Spleen (tissue), 11 donors: ENCODE results near the gene MLLT10. TPM values are rescaled to one million over a fixed set of nuclear protein-coding genes. Genes with fewer than 3 reads are reported as not detected.

Source experiments
- DNase-seq: peaks from one replicate; pipeline ENCODE4 v3.0.0-alpha.2; 2020
- H3K27ac ChIP-seq, 8 donors: fragments of 200-600 bp; sonication (generic) in 7 of 8; 1 replicate in 4 of 8; 2 replicates in 4 of 8; pipeline versions ENCODE4 v1.5.0 to v1.8.0; 2016 to 2021; ENCODE audit warnings: inconsistent platforms in 4 of 8, mild to moderate bottlenecking in 4 of 8, moderate library complexity in 1 of 8
- H3K27me3 ChIP-seq, 7 donors: fragments of 200-600 bp; sonication (generic) in 6 of 7; replicated peaks in 1 of 7; 1 replicate in 4 of 7; 2 replicates in 3 of 7; pipeline versions ENCODE4 v1.5.0 to v1.8.0; 2016 to 2021; ENCODE audit warnings: inconsistent platforms in 3 of 7, mild to moderate bottlenecking in 1 of 7
- H3K36me3 ChIP-seq, 6 donors: fragments of 200-600 bp; sonication (generic) in 5 of 6; 1 replicate in 4 of 6; 2 replicates in 2 of 6; pipeline versions ENCODE4 v1.5.0 to v1.8.0; 2016 to 2021; ENCODE audit warnings: inconsistent platforms in 2 of 6
- H3K4me1 ChIP-seq, 6 donors: fragments of 200-600 bp; sonication (generic) in 5 of 6; 1 replicate in 3 of 6; 2 replicates in 3 of 6; pipeline versions ENCODE4 v1.5.0 to v1.8.0; 2016 to 2021; ENCODE audit warnings: inconsistent platforms in 3 of 6
- H3K4me3 ChIP-seq, 8 donors: fragments of 200-600 bp; sonication (generic) in 7 of 8; 1 replicate in 4 of 8; 2 replicates in 4 of 8; pipeline versions ENCODE4 v1.5.0 to v1.8.0; 2016 to 2021; ENCODE audit warnings: inconsistent platforms in 4 of 8, mild to moderate bottlenecking in 4 of 8, moderate library complexity in 2 of 8
- H3K9me3 ChIP-seq, 8 donors: fragments of 200-600 bp; sonication (generic) in 7 of 8; 1 replicate in 4 of 8; 2 replicates in 4 of 8; pipeline versions ENCODE4 v1.5.0 to v1.8.0; 2016 to 2021; ENCODE audit warnings: inconsistent platforms in 4 of 8
- CTCF ChIP-seq, 11 experiments: fragments of 200-600 bp in 7 of 11; fragments of 450-650 bp in 4 of 11; sonication (generic) in 4 of 11; IDR thresholded peaks in 8 of 11; conservative IDR thresholded peaks in 3 of 11; 1 replicate in 7 of 11; 2 replicates in 4 of 11; pipeline versions ENCODE4 v1.4.0 to v1.8.0; 2016 to 2021; ENCODE audit warnings: antibody characterized with exemption in 11 of 11, inconsistent platforms in 4 of 11, mild to moderate bottlenecking in 1 of 11
- POLR2A ChIP-seq, 3 donors: fragments of 450-650 bp; IDR thresholded peaks; one replicate each; pipeline ENCODE4 v1.5.1; 2017; ENCODE audit warnings: antibody characterized with exemption in 3 of 3, mild to moderate bottlenecking in 1 of 3
- POLR2AphosphoS5 ChIP-seq, 3 donors: sonication (generic); formaldehyde crosslinking; IDR thresholded peaks; one replicate each; pipeline ENCODE4 v1.5.1; 2017; ENCODE audit warnings: antibody characterized with exemption in 3 of 3
- WGBS, 5 donors: extraction: QIAGEN DNeasy Blood & Tissue Kit in 3 of 5; methylation state at CpG; one replicate each; pipeline versions ENCODE4 v1.1.5 to v1.1.7; 2013 to 2018; 5-methylcytosine and 5-hydroxymethylcytosine counted together
- intact Hi-C: fragments of 100-400 bp; cut with DNase I; formaldehyde crosslinking; loops from one replicate; pipeline ENCODE4 v1.15.0; 2023; ENCODE audit warnings: low total_unique reads
- polyA plus RNA-seq, 3 donors: library from polyadenylated mRNA; stranded (reverse); fragments of 200-250 nt; gene quantifications; one replicate each; pipeline ENCODE4 v1.2.1, GENCODE V29; 2013
- total RNA-seq, 7 donors: library from RNA; depleted of rRNA in 3 of 7; stranded (reverse); fragments of >200 nt in 3 of 7; fragmentation: NEBNext Ultra II Directional in 4 of 7; extraction: Animal tissue kit (Norgen Biotek cat#: 25700) in 4 of 7; gene quantifications; one replicate each; pipeline versions ENCODE4 v1.1.0 to v1.2.1, GENCODE V29; 2016 to 2021
- donor health status: healthy with polysubstance abuse.
- donor health status: DM: no; HTN: no; CAD: no; lungs with moderate emphysema.
- donor health status: DM: no; HTN: no; CAD: no.
- donor health status: Bipolar disorder and iron deficiency.
- donor health status: healthy.
- donor health status: DM: no; HTN: no; CAD: no.
- donor health status: DM: yes; HTN: yes; CAD: no.

Gene MLLT10
- total and polyA plus RNA-seq, 10 donors, result 9.5 to 58.1 (median 43.0) TPM

- Histone ChIP-seq H3K27ac (no peak overlapping the region), H3K4me3 (no peak overlapping the region), H3K9me3 (no peaks in the 10 kb centered on the region), H3K36me3 (peaks cover 0 to 26% (median 0%) of the 10 kb centered on the region in 6 donors), H3K27me3 (no peaks in the 10 kb centered on the region), H3K4me1 (peaks cover 0 to 28% (median 11%) of the 10 kb centered on the region in 6 donors)
- WGBS, 5 donors, result 37 to 51% (median 43%) methylated on average over 3 of the region's 3 CpGs
- DNase-seq, result no peak
- TF ChIP-seq POLR2AphosphoS5 (IDR thresholded peaks at IDR 0.05), result no peak
- no peak for TF ChIP-seq CTCF (IDR thresholded peaks at IDR 0.05 in 8 of 11, conservative IDR thresholded peaks at IDR 0.05 in 3 of 11)
- TF ChIP-seq POLR2A (IDR thresholded peaks at IDR 0.05), result no peak
- intact Hi-C loops, result no loop called here
Measured at GRCh38 chr10:21661935-21662334, 127.9 kb downstream of the MLLT10 start.

GRCh38 chr10:21662635-21663034 is 128.6 kb downstream of the MLLT10 start:
- Histone ChIP-seq H3K27ac (no peak overlapping the region), H3K4me3 (no peak overlapping the region), H3K4me1 (peaks cover 0 to 28% (median 11%) of the 10 kb centered on the region in 6 donors), H3K27me3 (no peaks in the 10 kb centered on the region), H3K9me3 (no peaks in the 10 kb centered on the region), H3K36me3 (peaks cover 0 to 26% (median 0%) of the 10 kb centered on the region in 6 donors)
- TF ChIP-seq POLR2A (IDR thresholded peaks at IDR 0.05), result no peak
- no peak for TF ChIP-seq POLR2AphosphoS5 (IDR thresholded peaks at IDR 0.05)
- TF ChIP-seq CTCF (IDR thresholded peaks at IDR 0.05 in 8 of 11, conservative IDR thresholded peaks at IDR 0.05 in 3 of 11), result no peak
- intact Hi-C loops, result no loop called here
- no peak for DNase-seq
- 64 to 82% (median 74%) methylated on average over 2 of the region's 2 CpGs for WGBS, 5 donors

- no peaks in the 10 kb centered on the region for H3K27me3 ChIP-seq
- WGBS, 5 donors, result 69 to 88% (median 83%) methylated on average over 1 of the region's 1 CpG
- no peaks in the 10 kb centered on the region for H3K9me3 ChIP-seq
- intact Hi-C loops, result no loop called here
- peaks cover 0 to 18% (median 0%) of the 10 kb centered on the region in 6 donors for H3K4me1 ChIP-seq
- TF ChIP-seq POLR2AphosphoS5 (IDR thresholded peaks at IDR 0.05), result no peak
- TF ChIP-seq POLR2A (IDR thresholded peaks at IDR 0.05), result no peak
- no peak for TF ChIP-seq CTCF (IDR thresholded peaks at IDR 0.05 in 8 of 11, conservative IDR thresholded peaks at IDR 0.05 in 3 of 11)
- no peak for DNase-seq
- no peak overlapping the region for H3K27ac ChIP-seq
- no peak overlapping the region for H3K4me3 ChIP-seq
- peaks cover 0 to 46% (median 6%) of the 10 kb centered on the region in 6 donors for H3K36me3 ChIP-seq
Measured at GRCh38 chr10:21668831-21669230, 134.8 kb downstream of the MLLT10 start.

GRCh38 chr10:21670391-21670790 is 136.4 kb downstream of the MLLT10 start:
- Histone ChIP-seq H3K27me3 (no peaks in the 10 kb centered on the region), H3K4me1 (peaks cover 0 to 18% (median 0%) of the 10 kb centered on the region in 6 donors), H3K4me3 (no peak overlapping the region), H3K27ac (no peak overlapping the region), H3K9me3 (no peaks in the 10 kb centered on the region), H3K36me3 (peaks cover 0 to 46% (median 8%) of the 10 kb centered on the region in 6 donors)
- intact Hi-C loops, result no loop called here
- no peak for DNase-seq
- WGBS, 5 donors, result 56 to 74% (median 65%) methylated on average over 2 of the region's 2 CpGs
- TF ChIP-seq CTCF (IDR thresholded peaks at IDR 0.05 in 8 of 11, conservative IDR thresholded peaks at IDR 0.05 in 3 of 11) (no peak), POLR2AphosphoS5 (IDR thresholded peaks at IDR 0.05) (no peak), POLR2A (IDR thresholded peaks at IDR 0.05) (no peak)
